Right lobe of liver (tissue), 4 donors: ENCODE measurements around the gene BMERB1.

Experiments used
- CTCF ChIP-seq, 4 donors: fragments of 200-600 bp in 3 of 4; fragments of 450-650 bp in 1 of 4; IDR thresholded peaks; one replicate each; pipeline versions ENCODE4 v1.5.1 to v1.8.0; 2016 to 2022; ENCODE audit warnings: antibody characterized with exemption in 4 of 4, mild to moderate bottlenecking in 2 of 4
- POLR2A ChIP-seq: fragments of 450-650 bp; IDR thresholded peaks from one replicate; pipeline ENCODE4 v1.6.1; 2017; ENCODE audit warnings: antibody characterized with exemption, mild to moderate bottlenecking
- donor health status: DM: no; HTN: no; CAD: no.
- donor health status: DM: no; HTN: no; CAD: no.
- donor health status: DM: no; HTN: yes; CAD: no.

- TF ChIP-seq CTCF (IDR thresholded peaks at IDR 0.05) (no peak), POLR2A (no peak)
Observed at GRCh38 chr16:15618392-15618791, 184.0 kb downstream of the BMERB1 start.
